NCI-H2029 (cell line): Measurements from ENCODE around the gene TIMM23B.
"Not testable (repeated sequence)": the region's sequence is repeated elsewhere in the genome, so short reads cannot be mapped to it uniquely, and the experiment has no call there.

Experiments used
- DNase-seq: peaks from one replicate; lab custom pipeline; 2025; lab: John Stamatoyannopoulos, UW

The TIMM23B gene

GRCh38 chr10:49941447-49942338 lies at the start of gene TIMM23B, which contains the start of gene PARG:
TSS of gene TIMM23B (plus strand) at chr10:49942053. CDS start at chr10:49942195, 142 bp downstream.
TSS of gene PARG (minus strand) at chr10:49942027. CDS start at chr10:49941725, 302 bp downstream.
- DNase-seq = peak; percentile 19

- not testable (repeated sequence) for DNase-seq
These were observed 41.9 kb upstream of the TIMM23B start for GRCh38 chr10:49899999-49900398.

- DNase-seq = not testable (repeated sequence)
These were observed 41.4 kb upstream of the TIMM23B start for GRCh38 chr10:49900406-49900805.

GRCh38 chr10:49903829-49904228 lies 38.0 kb upstream of the TIMM23B start:
- DNase-seq = not testable (repeated sequence)

GRCh38 chr10:49908290-49909080 lies 33.4 kb upstream of the TIMM23B start:
- DNase-seq = not testable (repeated sequence)

- DNase-seq = not testable (repeated sequence)
These were observed 31.6 kb upstream of the TIMM23B start for GRCh38 chr10:49910295-49910694.

GRCh38 chr10:49916451-49916850 lies 25.4 kb upstream of the TIMM23B start:
- not testable (repeated sequence) for DNase-seq

- not testable (repeated sequence) for DNase-seq
These were observed 23.9 kb upstream of the TIMM23B start for GRCh38 chr10:49917927-49918326.

- DNase-seq = not testable (repeated sequence)
These were observed 19.8 kb upstream of the TIMM23B start for GRCh38 chr10:49922041-49922440.

GRCh38 chr10:49923572-49923971 lies 18.3 kb upstream of the TIMM23B start:
- not testable (repeated sequence) for DNase-seq

- not testable (repeated sequence) for DNase-seq
These were observed 10.6 kb upstream of the TIMM23B start for GRCh38 chr10:49931276-49931675.

- not testable (repeated sequence) for DNase-seq
These were observed 9.7 kb upstream of the TIMM23B start for GRCh38 chr10:49931959-49932728.

GRCh38 chr10:49942339-49942705 lies 469 bp downstream of the TIMM23B start:
- not testable (repeated sequence) for DNase-seq

- not testable (repeated sequence) for DNase-seq
These were observed 1.8 kb downstream of the TIMM23B start for GRCh38 chr10:49943607-49944006.

- not testable (repeated sequence) for DNase-seq
These were observed 6.3 kb downstream of the TIMM23B start for GRCh38 chr10:49948142-49948541.

- DNase-seq = not testable (repeated sequence)
These were observed 6.9 kb downstream of the TIMM23B start for GRCh38 chr10:49948737-49949136.

- DNase-seq = not testable (repeated sequence)
These were observed 10.2 kb downstream of the TIMM23B start for GRCh38 chr10:49952006-49952405.

GRCh38 chr10:49953122-49953521 lies 11.3 kb downstream of the TIMM23B start:
- not testable (repeated sequence) for DNase-seq

GRCh38 chr10:49970331-49970857 lies 28.5 kb downstream of the TIMM23B start:
- not testable (repeated sequence) for DNase-seq

GRCh38 chr10:49971466-49971865 lies 29.6 kb downstream of the TIMM23B start:
- not testable (repeated sequence) for DNase-seq

GRCh38 chr10:49972094-49972493 lies 30.2 kb downstream of the TIMM23B start:
- DNase-seq = not testable (repeated sequence)
